HG02798 (cell line): ENCODE results near the gene SERF2.
"Not testable (repeated sequence)": the region's sequence is repeated elsewhere in the genome, so short reads cannot be mapped to it uniquely, and the experiment has no call there.

Source experiments
- ATAC-seq: cut with Tn5 transposase; IDR thresholded peaks from one replicate; pipeline ENCODE4 v1.9.1; 2021; ENCODE audit warnings: mild to moderate bottlenecking; ENCODE audit not compliant: unreplicated experiment, poor library complexity

The SERF2 gene

DNA sequence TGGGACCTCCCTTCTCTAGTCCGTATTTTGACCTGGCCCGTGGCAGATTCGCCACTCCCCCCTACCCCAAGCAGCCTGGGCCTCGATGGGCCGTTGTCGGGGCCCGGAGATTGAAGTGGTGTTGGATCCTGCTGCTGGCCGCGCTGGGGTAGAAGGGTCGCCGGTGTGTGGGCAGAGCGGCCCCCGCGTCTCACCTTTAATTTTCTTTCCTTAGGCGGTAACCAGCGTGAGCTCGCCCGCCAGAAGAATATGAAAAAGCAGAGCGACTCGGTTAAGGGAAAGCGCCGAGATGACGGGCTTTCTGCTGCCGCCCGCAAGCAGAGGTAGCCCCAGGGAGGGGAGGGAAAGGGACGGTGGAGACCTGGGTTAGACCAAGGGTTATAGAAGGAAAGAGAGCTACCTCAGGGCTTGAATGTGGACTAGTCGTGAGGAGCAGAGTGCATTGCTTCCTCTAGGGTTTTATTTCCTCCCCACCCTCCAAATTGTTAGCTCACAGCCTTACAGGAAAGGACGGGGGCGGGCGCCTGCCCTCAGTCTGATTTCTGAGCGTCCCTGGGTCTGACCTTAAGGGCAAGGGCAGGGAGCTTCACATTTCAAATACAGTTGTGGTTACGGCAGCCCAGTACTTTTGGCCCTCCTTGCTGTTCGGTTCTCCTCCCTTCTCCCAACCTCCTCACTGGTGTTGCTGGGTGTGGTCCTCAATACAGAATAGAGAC lies 799 bp downstream of the SERF2 start:
- ATAC-seq = no peak

DNA sequence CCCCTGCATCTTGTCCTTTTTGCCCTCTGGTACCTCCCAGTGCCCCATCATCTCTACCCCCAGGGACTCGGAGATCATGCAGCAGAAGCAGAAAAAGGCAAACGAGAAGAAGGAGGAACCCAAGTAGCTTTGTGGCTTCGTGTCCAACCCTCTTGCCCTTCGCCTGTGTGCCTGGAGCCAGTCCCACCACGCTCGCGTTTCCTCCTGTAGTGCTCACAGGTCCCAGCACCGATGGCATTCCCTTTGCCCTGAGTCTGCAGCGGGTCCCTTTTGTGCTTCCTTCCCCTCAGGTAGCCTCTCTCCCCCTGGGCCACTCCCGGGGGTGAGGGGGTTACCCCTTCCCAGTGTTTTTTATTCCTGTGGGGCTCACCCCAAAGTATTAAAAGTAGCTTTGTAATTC lies 1.5 kb downstream of the SERF2 start:
- no peak for ATAC-seq

DNA sequence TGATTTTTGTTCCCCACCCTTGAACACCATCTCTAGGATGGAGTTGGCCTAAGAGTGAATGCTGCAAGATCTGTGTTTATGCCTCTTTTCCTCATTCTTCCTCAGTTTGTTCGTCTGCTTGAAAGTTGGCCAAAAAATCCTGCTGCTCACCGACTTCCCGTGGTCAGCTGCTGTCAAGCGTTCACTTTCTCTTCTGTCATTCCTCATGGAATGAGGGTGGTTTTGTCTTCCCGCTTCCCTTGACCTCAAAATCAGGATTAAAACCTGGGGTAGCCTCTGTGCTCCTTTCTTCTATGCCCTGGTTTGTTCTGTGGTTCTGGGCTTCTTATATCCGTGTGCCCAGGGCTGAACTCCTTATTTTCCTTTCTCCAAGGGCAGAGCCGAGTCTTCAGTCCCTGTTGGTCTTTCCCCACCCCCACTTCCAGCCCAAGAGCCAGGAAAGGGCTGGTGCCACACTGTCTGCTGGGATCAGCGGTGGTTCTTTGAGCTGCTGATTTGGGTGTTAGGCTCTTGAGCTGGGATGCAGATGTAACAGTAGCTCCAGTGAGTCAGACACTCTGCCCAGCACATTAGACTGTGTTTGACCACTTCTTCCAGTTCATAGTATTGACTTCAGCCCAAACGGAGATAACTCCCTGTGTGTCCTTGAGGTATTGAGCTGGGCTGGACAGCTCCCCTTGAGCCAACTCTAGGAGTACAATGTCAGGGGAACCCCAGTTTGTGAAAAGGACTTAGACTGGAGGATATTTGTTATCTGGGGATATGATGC lies 2.3 kb downstream of the SERF2 start:
- ATAC-seq = no peak

DNA sequence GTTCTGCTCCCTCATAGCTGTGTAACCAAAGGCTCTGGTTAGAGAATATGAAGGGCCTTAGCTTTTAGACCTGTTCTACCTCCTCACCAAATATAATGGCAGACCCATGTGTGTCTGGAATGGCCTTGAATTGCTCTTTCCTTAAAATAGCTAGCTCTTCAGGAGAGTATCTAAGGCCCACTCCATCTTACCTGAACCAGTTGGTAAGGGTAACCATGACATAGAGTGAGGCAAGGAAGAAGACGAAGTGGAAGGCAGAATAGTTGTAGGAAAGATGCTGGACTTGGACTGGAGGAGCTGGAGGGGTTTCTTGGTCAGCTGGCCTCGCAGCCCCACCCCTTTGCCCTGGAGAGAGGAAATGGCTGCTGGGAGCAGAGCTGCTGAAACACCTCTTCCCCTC lies 3.1 kb downstream of the SERF2 start:
- no peak for ATAC-seq

DNA sequence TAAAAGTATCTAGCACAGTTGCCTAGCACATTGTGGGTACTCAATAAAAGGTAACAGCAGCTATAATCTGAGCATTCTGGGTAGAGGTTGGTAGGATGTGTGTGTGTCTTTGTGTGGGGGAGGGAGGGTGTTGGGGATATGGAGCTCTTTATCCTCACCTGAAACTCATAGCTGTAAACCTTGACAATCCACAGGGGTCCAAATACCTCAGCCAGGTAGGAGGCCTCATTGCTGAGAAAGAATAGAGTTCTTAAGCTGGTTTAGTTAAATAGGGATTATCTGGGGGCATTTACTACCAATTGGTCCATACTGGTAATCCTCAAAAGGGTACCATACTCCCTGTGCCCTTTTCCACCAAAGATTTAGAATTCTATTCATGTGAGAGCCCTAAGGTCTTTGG lies 3.9 kb downstream of the SERF2 start:
- no peak for ATAC-seq

DNA sequence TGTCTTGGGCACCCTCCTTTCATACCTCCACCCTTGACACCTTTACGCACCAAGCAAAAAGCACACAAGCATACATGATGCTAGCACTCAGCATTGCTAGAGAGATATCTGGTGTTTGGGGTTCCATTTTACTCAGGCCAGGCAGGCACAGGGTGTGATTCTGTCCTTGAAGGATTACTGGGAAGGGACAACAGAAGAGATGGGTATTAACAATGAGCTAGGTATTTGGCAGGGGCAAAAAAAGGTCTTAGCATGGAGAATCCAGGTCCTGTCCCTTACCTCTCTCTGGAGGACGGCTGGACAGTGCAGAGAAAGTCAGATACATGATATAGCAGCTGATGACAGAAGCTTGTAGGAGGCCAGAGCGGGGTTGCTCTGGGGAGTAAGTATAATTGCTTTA lies 4.4 kb downstream of the SERF2 start:
- ATAC-seq = no peak

DNA sequence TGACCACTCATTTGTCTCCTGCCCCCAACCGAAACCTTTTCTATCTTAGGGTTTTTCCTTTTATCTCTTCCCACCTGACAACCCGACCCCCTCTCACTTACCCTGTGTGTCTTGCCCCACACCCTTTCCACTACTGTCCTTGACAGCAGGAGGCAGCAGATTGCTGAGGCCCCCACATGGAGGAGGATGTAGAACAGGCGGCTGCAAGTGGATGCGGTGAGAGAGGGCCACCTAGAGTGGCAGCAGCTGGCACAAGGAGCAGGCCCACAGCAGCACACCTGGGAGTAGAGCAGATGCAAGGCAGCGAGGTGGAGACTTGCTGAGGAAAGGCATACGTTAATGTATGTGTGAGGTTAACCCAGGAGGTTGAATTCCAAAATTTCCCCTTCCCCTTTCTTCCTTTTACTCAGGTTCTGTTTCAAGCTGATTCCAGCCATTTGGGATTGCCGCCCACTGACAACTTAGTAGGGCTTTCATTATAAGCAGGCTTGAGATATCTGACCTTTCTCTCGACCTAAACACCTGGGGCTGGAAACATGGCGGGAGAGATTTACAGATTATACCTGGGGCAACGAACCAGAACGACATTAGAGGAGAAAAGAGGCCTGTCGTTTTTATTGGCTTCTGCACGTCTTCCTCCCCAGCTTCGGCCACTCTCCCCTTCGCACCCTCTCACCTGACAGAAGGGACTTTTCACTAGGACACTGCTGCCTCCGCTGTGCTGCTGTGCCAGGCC lies 7.3 kb downstream of the SERF2 start:
- ATAC-seq = no peak

DNA sequence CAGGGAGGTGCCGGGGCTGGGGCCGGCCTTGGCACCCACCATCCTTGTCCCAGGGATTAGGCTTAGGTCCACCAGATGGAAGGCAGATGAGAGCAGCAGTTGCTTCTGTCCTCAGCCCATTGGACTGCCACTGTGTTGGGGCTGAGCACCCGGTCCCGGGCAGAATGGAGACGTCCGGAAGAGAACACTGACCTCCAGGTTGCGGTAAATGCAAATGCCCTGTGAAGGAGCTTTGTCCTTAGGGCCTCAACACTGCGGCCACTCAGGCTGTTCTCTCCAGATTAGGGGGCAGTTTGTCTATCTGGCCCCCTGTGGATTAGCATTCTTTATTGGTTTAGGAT lies 7.8 kb downstream of the SERF2 start, which contains the start of gene SERINC4:
TSS of gene SERINC4 (minus strand) at position 276 of the 341 bp plus-strand sequence. CDS start at position 42, 234 bp downstream.
- no peak for ATAC-seq

DNA sequence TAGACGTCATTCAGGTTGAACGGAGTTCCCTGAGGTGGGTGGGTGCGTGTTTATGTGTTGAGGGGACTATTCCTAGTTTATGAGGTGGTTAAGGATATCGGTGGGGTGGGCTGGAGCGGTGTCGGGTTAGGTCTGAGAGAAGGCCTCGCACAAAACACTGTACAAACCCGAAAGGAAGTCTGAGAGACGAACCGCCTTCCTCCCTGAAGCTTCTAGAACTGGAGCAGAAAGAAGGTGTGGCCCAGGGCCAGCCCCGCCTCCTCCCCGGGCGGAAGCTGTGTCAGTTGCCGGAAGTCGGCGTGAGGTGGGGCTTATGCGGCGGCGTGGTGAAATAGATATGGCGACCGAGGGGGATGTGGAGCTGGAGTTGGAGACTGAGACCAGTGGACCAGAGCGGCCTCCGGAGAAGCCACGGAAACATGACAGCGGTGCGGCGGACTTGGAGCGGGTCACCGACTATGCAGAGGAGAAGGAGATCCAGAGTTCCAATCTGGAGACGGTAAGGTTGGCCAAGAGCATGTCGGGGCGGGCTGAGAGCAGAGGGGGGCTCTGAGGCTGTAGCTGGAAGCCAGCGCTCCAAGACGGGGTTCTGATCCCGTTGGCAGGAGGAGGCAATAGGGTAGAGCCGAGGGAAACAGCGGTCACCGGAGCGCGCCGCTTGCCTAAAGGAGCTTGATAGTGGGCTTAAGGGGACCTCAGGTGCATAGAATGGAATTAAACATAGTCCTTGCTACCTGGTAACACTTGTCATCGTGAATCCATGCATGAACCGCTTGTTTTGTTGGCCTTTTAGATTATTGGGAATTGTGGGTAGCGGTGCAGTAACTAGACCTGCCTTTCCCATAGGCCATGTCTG lies 8.4 kb downstream of the SERF2 start, which contains the start of gene HYPK:
TSS of gene HYPK (plus strand) at position 314 of the 856 bp plus-strand sequence. CDS start at position 338, 24 bp downstream.
- peak; percentile 91 for ATAC-seq

DNA sequence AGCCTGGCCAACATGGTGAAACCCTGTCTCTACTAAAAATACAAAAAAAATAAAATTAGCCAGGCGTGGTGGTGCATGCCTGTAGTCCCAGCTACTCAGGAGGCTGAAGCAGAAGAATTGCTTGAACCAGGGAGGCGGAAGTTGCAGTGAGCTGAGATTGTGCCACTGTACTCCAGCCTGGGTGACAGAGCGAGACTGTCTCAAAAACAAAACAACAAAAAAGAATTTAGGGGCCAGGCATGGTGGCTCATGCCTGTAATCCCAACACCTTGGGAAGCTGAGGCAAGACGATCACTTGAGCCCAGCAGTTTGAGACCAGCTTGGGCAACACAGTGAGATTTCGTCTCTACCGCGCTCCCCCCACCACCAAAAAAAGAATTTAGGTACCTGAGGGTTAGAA lies 10.6 kb downstream of the SERF2 start:
- not testable (repeated sequence) for ATAC-seq

DNA sequence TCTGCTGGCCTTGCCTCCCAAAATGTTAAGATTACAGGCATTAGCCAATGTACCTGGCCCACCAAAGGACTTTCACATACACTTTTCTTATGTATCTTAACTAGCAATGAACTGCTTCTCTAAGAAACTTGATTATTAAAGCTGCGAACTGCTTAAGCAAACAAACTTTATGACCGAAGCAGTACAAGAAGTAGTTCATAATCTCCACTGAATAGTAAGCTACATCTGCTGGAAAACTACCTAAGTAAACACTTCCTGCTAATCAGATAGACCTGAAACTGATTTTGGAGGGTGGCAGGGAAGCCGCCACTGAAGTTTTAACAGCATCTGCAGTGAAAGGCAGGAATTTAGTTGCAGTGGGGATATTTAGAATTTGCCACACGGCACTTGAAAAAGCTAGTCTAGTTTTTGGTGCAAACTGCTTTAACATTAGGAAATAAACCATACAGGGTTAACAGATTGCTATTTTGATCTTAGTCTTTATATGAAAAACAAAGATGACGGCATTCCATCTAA lies 16.4 kb downstream of the SERF2 start:
- ATAC-seq = no peak

DNA sequence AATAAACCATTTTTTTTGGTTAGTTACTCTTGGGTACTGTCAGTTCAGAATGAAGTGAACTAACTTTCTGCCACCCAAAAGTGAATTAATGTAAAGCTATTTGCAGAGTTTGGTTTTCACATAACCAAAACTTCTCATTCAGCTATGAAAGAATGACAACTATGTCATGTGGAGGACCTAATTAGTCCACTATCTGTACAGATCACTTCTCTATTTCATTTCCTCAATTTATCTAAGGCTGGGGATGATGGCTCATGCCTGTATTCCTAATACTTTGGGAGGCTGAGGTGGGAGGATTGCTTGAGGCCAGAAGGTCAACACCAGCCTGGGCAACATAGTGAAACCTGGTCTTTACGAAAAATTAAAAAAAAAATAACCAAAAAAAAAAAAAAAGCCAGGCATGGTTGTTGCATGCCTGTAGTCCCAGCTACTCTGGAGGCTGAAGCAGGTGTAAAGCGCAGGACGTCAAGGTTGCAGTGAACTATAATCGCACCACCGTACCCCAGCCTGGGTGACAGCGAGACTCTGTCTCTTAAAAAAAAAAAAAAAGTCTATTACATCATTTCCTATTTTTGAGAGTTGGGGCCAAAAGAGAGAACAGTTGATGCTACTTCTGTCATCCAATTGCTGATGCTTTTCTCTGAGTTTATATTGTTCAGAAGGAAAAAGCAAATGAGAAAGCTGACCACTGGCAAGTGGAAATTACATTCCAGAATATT lies 17.0 kb downstream of the SERF2 start:
- peak; percentile 72 for ATAC-seq

DNA sequence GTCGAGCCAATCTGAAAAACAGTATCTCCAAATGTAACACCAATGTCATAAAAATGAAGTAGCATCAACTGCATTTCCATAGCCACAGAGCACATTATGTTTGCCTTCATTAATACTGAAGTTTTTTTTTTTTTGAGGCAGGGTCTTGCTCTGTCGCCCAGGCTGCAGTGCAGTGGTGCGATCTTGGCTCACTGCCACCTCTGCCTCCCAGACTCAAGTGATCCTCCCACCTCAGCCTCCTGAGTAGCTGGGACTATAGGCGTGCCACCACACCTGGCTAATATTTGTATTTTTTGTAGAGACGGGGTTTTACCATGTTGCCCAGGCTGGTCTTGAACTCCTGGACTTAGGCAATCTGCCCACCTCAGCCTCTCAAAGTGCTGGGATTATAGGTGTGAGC lies 22.9 kb downstream of the SERF2 start:
- not testable (repeated sequence) for ATAC-seq

DNA sequence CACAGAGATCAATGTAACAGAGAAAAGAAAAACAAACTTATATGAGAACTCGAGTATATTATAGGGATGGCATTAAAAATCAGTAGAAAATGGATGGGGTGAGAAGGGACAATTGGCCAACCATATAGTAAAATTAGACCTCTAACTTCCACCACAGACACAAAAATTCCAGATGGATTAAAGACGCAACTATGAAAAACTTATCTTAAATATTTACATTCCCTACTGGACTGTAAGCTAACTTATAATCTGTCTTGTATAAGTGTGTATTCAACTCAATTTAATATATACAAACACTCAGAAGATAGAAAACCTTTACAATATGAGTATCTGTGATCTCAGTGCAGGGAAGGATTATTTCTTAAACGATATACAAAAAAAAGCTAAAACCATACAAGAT lies 29.4 kb downstream of the SERF2 start:
- ATAC-seq = no peak

DNA sequence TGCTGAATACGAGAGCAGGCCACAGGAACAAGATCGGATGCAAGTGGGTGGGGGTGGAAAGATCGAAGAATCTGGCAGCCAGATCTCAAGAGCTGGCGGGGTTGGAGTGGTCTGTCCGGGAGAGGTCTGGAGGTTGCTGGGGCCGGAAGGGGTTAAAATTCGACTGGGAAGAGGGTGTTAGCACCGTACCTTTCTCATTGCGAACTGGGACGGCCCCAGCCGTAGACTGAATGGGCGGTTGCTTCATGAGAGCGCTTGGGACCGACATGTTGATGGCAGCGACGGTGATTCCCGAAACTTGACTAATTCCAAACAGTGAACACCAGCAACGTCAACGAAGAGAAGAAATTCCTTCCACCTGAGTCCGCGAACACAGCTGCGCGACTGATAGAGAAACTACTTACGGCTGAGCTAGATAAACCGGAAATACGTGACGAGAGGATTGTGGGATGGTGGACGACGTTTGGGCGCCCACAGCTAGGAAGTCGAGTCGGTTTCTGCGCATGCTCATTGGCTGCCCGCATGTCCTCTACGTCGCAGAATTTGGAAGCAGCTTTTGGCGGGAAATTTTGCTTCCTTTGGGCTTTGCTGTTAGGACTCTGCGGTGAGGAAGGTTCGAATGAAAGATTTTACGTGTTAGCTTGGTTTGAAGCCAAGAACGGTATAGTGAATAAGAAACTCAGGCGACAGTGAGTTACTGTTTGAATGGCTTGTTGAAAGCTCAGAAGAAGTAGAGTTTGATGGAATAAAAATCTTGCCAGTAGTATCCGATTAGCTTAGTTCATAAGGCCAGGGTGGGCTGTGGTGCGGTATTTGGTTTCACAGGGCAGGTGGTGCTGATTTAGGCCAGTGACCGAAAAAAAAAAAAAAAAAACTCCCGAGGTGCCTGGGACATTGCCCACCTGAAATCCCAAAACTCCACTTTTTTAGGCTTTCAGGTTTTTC lies 32.5 kb downstream of the SERF2 start, which contains the start of gene MFAP1:
TSS of gene MFAP1 (minus strand) at position 389 of the 945 bp plus-strand sequence. CDS start at position 268, 121 bp downstream.
- peak; percentile 85 for ATAC-seq

DNA sequence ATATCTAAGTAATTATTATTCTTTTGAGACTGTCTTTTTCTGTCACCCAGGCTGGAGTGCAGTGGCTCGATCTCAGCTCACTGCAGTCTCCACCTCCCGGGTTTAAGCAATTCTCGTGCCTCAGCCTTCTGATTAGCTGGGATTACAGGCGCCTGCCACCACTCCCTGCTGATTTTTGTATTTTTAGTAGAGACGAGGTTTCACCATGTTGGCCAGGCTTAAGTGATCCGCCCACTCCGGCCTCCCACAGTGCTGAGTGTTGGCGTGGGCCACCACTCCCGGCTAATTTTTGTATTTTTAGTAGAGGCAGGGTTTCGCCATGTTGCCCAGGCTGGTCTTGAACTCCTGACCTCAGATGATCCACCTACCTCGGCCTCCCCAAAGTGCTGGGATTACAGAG lies 33.2 kb downstream of the SERF2 start:
- ATAC-seq = not testable (repeated sequence)

DNA sequence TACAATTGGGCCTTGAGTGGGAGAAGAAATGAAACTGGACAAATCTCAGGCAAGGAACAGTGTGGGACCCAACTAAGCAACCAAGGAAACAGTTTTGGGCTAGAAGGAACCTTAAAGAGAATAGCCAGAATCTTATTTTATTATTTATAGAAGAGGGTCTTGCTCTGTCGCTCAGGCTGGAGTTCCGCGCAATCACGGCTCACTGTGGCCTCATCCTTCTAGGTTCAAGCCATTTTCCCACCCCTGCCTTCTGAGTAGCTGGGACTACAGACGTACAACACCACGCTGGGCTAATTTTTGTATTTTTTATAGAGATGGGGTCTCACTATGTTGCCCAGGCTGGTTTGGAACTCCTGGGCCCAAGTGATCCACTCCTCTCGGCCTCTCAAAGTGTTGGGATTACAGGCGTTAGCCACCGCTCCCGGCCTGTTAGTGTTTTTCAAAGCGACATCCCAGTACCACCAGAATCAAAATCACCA lies 33.9 kb downstream of the SERF2 start:
- ATAC-seq = no peak
